RCC 7860 (cell line): ENCODE results near the gene NET1.

Source experiments
- DNase-seq: peaks from one replicate; pipeline ENCODE4 v3.0.0-alpha.2; 2015; ENCODE audit warnings: low spot score
- FAIRE-seq: peaks from 2 replicates; lab custom pipeline; 2012; peaks lifted over from hg19 to GRCh38; lab: Jason Lieb, UNC

NET1 gene

GRCh38 chr10:5479481-5480161 is 67.3 kb downstream of the NET1 start:
- DNase-seq: no peak
- FAIRE-seq: no peak

GRCh38 chr10:5480162-5480941 is 68.0 kb downstream of the NET1 start:
- no peak for FAIRE-seq
- DNase-seq: no peak

DNA sequence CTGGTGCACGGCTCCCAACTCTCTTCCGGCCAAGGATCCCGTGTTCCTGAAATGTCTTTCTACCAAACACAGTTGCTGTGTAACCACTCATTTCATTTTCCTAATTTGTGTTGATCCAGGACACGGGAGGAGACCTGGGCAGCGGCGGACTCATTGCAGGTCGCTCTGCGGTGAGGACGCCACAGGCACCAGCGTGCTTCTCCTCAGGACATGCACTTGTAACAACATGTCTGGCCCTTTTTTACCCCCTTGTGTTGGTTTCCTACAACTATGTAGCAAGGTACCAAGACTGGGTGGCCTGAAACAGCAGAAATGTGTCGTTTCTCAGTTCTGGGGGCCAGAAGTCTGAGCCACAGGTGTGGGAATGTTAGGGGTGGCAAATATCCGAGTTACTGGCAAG is 68.8 kb downstream of the NET1 start:
- DNase-seq: no peak
- FAIRE-seq: no peak

DNA sequence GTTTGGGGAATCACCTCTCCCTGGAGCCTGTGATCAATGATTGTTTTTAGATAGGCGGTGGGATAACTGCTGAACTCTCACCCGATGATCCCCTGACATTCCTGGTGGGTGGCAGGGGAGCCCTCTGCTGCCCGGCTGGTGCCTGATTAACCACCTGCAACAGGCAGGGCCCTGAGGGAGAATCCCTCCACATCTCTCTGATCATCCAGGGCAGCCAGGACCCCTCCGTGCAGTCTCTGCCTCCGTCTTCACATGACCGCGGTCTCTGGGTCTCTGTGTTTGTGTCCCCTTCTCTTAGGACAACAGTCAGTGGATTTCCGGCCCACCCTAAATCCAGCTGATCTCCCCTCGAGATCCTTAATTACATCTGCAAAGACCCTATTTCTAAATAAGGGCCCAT is 69.7 kb downstream of the NET1 start:
- no peak for DNase-seq
- no peak for FAIRE-seq

GRCh38 chr10:5484205-5484604 is 71.8 kb downstream of the NET1 start:
- DNase-seq (no peak), FAIRE-seq (no peak)

- DNase-seq (no peak), FAIRE-seq (no peak)
These were observed 72.9 kb downstream of the NET1 start for GRCh38 chr10:5485290-5485689.

GRCh38 chr10:5485948-5486852 is 73.8 kb downstream of the NET1 start:
- no peak for DNase-seq
- no peak for FAIRE-seq

DNA sequence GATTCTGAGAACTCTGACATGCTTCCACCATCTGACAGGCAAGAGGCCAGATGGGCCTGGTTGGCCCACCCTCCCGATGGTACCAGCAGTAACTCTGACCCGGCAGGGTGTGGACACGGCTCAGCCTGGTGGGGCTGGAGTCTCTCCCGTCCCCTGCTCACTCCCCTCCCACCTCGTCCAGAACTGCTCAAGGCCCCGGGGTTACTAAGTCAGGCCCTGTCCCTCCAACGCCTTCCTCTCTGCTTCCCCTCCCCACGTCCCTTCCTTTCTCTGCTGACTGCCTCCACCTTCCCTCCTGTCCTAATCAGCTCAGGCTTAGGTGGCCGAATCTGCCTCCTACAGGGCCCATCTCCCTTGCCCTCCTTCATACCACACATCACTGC is 74.5 kb downstream of the NET1 start:
- FAIRE-seq: no peak
- no peak for DNase-seq

GRCh38 chr10:5488272-5489161 is 76.2 kb downstream of the NET1 start:
- FAIRE-seq (no peak), DNase-seq (no peak)

GRCh38 chr10:5490032-5490431 is 77.7 kb downstream of the NET1 start:
- no peak for DNase-seq
- no peak for FAIRE-seq

- DNase-seq: no peak
- FAIRE-seq: no peak
These were observed 78.5 kb downstream of the NET1 start for GRCh38 chr10:5490698-5491464.

DNA sequence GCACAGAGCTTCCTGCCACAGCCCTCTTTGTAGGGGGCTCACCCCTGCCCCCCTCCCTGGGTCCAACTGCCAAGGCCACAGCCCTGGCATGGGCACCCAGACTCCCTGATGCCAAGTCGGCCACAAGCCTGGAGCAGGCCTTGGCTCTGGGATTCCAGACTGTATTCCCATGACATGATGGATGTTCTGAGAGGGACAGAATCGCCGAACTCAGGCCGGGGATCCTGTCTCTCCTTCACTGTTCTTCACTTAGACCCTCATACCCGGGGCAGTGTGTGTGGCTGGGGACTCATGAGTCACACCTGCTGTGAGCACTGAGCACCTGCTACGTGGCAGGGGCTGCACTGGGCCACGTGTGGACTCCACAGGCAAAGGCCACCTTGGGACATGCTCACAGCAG is 79.1 kb downstream of the NET1 start:
- no peak for FAIRE-seq

GRCh38 chr10:5492322-5492855 is 80.0 kb downstream of the NET1 start:
- no peak for DNase-seq
- FAIRE-seq: no peak

More for the DNA sequence above, 79.1 kb downstream of the NET1 start:
- no peak for DNase-seq

DNA sequence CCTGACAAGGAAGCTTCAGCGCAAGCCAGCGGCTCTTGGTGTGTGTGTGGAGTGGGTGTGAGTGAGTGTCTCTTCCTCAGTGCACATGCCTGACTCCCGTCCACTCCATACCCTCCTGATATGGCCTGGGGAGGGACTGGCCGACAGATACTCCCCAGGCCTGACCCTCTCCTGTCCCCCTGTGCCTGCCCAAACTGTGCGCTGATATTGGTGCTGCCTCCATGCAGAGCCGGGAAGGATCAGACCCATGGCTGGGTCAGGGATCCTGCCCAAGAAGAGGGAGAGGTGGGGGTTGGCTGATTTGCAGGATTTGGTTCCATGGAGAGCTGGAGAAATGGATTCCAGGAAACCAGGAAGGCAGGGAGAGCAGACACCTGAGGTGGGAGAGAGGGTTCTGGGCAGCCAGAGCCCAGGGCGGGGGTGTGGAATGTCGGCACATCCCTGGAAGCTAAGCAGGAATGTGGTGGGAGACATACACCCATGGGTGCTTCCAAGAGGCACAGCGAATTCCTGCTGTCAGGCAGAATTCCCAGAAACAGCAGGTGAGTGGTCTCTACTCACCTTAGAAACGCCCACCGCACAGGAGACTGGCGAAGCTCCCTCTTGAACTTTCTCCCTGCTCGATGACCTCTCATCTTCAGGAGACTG is 80.7 kb downstream of the NET1 start:
- FAIRE-seq (no peak), DNase-seq (no peak)

DNA sequence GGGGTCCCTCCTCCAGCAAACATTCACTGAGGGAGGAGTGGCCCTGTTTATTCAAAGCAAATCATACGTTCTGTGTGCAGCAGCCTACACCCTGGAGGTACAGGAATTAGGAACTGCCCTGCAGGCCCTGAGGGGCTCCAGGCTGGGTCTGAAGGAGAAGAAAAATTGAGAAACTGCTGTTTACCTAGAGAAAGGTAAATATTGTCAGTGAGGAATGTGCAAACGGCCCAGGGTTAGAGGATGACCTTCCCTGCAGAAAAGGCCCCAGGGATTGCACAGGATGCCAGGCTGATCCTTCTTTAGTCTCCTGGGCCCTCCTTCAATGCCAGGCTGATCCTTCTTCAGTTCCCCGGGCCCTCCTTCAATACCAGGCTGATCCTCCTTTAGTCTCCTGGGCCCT is 81.3 kb downstream of the NET1 start:
- DNase-seq (no peak), FAIRE-seq (no peak)

- FAIRE-seq (no peak), DNase-seq (no peak)
These were observed 82.3 kb downstream of the NET1 start for GRCh38 chr10:5494611-5495010.

DNA sequence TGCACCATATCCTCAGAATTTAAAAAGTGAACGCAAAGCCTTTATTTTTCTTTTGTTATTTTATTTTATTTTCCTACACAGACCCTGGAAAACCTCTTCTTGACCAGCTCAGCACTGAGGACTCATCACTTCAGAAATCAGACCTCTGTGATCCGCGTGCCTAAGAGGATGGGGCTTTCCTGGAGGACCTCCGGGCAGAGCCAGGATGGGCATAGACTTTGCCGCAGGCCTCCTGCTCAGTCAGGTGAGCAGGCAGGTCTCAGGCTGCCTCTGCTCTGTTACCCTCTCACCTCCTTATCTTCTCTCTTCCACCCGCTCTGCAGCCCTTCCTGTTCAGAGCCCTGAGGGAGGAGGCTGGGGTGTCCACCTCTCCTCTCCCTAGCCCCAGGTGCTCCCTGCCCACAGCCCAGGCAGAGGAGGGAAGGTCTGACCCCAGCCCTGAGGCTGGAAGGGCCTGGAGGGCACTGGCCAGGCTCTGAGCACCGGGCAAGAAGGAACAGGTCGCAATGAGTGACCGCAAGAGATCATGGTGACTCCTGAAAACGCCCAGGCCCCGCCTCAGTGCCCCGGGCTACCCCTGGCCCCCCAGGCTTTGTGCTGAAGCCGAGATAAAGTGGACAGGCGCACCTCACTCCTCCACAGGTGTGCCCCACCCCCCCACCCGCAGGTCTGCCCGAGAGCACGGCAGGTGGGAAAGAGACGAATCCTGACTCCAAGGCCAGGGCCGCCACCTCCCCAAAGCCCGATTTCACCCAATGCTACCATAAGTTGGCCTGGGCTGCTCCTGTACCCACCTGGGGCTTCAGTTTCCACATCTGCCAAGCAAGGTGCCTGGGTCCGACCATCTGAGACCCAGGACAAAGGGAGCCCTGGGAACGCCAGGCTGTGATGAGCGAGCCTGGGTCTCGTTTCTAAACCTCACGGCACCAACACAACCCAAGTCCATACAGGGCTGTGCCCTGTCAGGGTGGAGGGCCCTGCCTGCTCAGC is 84.2 kb downstream of the NET1 start:
- FAIRE-seq (no peak), DNase-seq (no peak)

DNA sequence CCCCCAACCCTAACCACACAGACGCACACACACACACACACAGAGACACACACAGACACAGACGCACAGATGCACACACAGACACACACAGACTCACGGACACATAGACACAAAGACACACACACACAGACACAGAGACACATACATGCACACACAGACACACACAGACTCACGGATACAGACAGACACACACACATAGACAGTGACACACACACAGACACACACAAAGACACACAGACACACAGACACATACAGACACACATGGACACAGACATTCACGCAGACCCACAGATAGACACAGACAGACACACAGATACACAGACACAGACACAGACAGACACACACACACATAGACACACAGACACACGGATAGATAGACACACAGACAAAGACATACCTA is 84.9 kb downstream of the NET1 start:
- FAIRE-seq (no peak), DNase-seq (no peak)
